Esophagus squamous epithelium (tissue), 5 donors: ENCODE measurements around the gene AP3D1. TPM values are rescaled to one million over a fixed set of nuclear protein-coding genes. Genes with fewer than 3 reads are reported as not detected.

Experiments used
- DNase-seq: peaks from one replicate; lab custom pipeline; 2025; lab: John Stamatoyannopoulos, UW
- H3K27ac ChIP-seq, 4 donors: fragments of 200-600 bp; sonication (generic); one replicate each; pipeline ENCODE4 v1.5.1; 2016 to 2019; ENCODE audit warnings: mild to moderate bottlenecking in 1 of 4
- H3K27me3 ChIP-seq, 4 donors: fragments of 200-600 bp; sonication (generic); 1 replicate in 3 of 4; 2 replicates in 1 of 4; pipeline versions ENCODE4 v1.5.1 to v1.6.0; 2017 to 2021; ENCODE audit warnings: antibody characterized with exemption in 1 of 4
- H3K36me3 ChIP-seq, 3 donors: fragments of 200-600 bp; sonication (generic); one replicate each; pipeline ENCODE4 v1.5.1; 2016 to 2019
- H3K4me1 ChIP-seq, 3 donors: fragments of 200-600 bp; sonication (generic); one replicate each; pipeline ENCODE4 v1.5.1; 2017 to 2019
- H3K4me3 ChIP-seq, 4 donors: fragments of 200-600 bp; sonication (generic); 1 replicate in 3 of 4; 2 replicates in 1 of 4; pipeline ENCODE4 v1.5.1; 2016 to 2019; ENCODE audit warnings: mild to moderate bottlenecking in 2 of 4, moderate library complexity in 1 of 4
- H3K9me3 ChIP-seq, 3 donors: fragments of 200-600 bp; sonication (generic); one replicate each; pipeline ENCODE4 v1.5.1; 2016 to 2019
- POLR2A ChIP-seq, 4 donors: fragments of 450-650 bp; IDR thresholded peaks; one replicate each; pipeline ENCODE4 v1.6.1; 2017; ENCODE audit warnings: antibody characterized with exemption in 4 of 4, mild to moderate bottlenecking in 4 of 4, moderate library complexity in 3 of 4
- WGBS, 2 donors: methylation state at CpG; one replicate each; pipeline ENCODE4 v1.1.5; 2018; 5-methylcytosine and 5-hydroxymethylcytosine counted together
- intact Hi-C: fragments of 100-400 bp; cut with DNase I; formaldehyde crosslinking; loops from one replicate; pipeline ENCODE4 v1.15.0; 2022
- total RNA-seq, 4 donors: library from RNA; depleted of rRNA; stranded (reverse); fragments of >200 nt; gene quantifications; one replicate each; pipeline ENCODE4 v1.1.0, GENCODE V29; 2016
- TF ChIP-seq, protein P1 (sequence below), 6 experiments: fragments of 450-650 bp in 4 of 6; fragments of 200-600 bp in 2 of 6; sonication (generic) in 2 of 6; IDR thresholded peaks; one replicate each; pipeline ENCODE4 v1.5.1; 2016 to 2019; ENCODE audit warnings: antibody characterized with exemption in 6 of 6, mild to moderate bottlenecking in 4 of 6, moderate library complexity in 4 of 6
- donor health status: DM: yes; HTN: yes; CAD: no.

AP3D1 gene
- total RNA-seq, 4 donors from 2014 or later: 47.7 to 99.9 (median 71.8) TPM

DNA sequence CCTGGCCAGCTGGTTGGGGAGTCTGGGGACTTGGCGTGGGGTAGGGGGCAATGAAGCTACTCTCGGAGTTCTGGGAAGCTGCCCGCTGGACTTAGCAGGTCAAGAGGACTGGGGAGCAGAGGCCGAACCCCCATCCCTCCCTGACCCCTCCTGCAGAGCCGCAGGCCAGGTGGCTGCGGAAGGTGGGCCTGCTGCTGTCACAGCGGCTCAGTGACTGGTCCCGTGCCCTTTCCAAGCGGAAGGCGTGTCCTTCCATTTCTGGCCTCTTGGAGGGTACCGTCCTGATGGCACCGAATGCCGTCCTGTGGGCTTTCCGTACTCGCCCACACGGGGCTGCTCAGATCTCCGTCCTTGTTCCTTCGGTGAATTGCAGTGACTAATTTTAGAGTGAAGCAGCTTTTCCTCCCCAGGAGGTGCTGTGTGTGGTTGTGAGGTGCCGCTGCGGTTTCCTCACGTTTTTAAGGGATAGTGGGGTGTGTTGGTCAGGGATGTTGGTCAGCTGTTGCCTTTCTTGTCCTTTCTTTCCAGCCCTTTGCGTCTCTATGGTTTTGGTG, 33.1 kb upstream of the AP3D1 start:
- Histone ChIP-seq H3K4me1 (peaks cover 13 to 62% (median 21%) of the 10 kb centered on the region in 3 donors), H3K4me3 (no peak overlapping the region), H3K36me3 (peaks cover 5 to 95% (median 11%) of the 10 kb centered on the region in 3 donors), H3K9me3 (no peaks in the 10 kb centered on the region), H3K27ac (no peak overlapping the region), H3K27me3 (no peaks in the 10 kb centered on the region)
- DNase-seq: no peak
- TF ChIP-seq, protein P1, sequence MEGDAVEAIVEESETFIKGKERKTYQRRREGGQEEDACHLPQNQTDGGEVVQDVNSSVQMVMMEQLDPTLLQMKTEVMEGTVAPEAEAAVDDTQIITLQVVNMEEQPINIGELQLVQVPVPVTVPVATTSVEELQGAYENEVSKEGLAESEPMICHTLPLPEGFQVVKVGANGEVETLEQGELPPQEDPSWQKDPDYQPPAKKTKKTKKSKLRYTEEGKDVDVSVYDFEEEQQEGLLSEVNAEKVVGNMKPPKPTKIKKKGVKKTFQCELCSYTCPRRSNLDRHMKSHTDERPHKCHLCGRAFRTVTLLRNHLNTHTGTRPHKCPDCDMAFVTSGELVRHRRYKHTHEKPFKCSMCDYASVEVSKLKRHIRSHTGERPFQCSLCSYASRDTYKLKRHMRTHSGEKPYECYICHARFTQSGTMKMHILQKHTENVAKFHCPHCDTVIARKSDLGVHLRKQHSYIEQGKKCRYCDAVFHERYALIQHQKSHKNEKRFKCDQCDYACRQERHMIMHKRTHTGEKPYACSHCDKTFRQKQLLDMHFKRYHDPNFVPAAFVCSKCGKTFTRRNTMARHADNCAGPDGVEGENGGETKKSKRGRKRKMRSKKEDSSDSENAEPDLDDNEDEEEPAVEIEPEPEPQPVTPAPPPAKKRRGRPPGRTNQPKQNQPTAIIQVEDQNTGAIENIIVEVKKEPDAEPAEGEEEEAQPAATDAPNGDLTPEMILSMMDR (IDR thresholded peaks at IDR 0.05): no peak
- no peak for TF ChIP-seq POLR2A (IDR thresholded peaks at IDR 0.05)
- 87 to 96% methylated on average over 18 of the region's 22 CpGs for WGBS, 2 donors
- intact Hi-C loops: no loop called here

DNA sequence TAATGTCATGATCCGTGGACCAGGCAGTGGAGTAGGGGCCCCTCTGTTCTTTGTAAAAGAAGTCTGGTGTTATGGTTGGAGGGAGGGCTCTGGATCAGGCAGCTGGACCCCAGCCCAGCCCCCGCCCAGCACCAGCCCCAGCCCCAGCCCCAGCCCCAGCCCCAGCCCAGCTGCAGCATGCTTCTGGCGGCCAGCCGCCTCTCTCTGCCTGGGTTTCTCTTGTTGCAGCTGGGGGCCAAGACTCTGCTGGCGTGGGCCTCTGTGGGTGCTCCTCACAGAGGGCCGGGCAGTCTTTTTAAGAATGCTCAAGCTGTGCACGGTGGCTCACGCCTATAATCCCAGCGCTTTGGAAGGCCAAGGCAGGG, 30.2 kb upstream of the AP3D1 start:
- intact Hi-C loops: no loop called here
- H3K4me1 ChIP-seq: peaks cover 6 to 59% (median 14%) of the 10 kb centered on the region in 3 donors
- no peaks in the 10 kb centered on the region for H3K9me3 ChIP-seq
- peaks cover 2 to 76% (median 7%) of the 10 kb centered on the region in 3 donors for H3K36me3 ChIP-seq
- no peak overlapping the region for H3K4me3 ChIP-seq
- DNase-seq: no peak
- TF ChIP-seq POLR2A (IDR thresholded peaks at IDR 0.05): no peak
- TF ChIP-seq, protein P1 (IDR thresholded peaks at IDR 0.05): no peak
- 40% methylated on average over 1 of the region's 9 CpGs; no CpG with 5 or more reads in 1 of the 2 donors for WGBS, 2 donors
- no peaks in the 10 kb centered on the region for H3K27me3 ChIP-seq
- H3K27ac ChIP-seq: no peak overlapping the region

DNA sequence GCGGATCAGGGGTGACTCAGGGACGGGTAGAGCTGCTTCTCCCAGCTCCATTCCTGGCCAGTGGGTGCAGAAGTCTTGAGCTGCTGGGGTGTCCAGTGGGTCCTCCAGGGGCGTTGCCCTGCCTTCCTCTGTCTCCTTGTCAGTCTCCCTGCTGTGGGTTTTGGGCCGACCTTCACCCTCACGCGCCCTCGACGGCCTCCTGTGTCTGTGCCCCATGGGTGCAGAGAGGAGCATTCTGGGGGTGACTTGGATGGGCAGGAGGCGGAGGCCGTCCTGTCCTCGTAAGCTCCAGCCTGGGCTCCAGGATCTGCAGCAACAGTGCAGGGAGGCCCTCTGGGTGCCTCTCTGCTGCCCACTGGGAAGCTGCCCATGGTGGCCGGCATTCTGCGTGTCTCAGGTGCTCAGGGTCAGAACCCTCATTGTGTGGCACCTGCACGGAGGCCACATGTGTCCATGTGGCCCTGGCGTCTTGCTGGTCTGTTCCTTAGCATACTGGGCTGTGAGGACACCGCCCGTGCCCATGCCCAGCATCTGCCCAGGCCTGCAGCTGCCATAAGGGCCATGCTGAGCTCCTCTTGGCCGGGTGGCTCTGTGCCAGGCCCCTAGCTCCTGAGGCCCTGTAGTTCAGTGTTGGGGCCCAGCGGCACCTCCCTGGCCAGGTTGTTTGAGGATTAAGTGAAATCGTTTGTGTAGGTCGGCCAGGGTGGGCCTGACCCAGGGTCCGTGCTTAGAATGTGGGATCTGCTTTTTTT, 29.7 kb upstream of the AP3D1 start:
- Histone ChIP-seq H3K4me1 (peaks cover under 1 to 59% (median 14%) of the 10 kb centered on the region in 3 donors), H3K4me3 (no peak overlapping the region), H3K36me3 (peaks cover 0 to 73% (median 7%) of the 10 kb centered on the region in 3 donors), H3K27ac (no peak overlapping the region), H3K9me3 (no peaks in the 10 kb centered on the region), H3K27me3 (no peaks in the 10 kb centered on the region)
- 33 to 86% methylated on average over 2 to 14 of the region's 22 CpGs for WGBS, 2 donors
- DNase-seq: no peak
- intact Hi-C loops: no loop called here
- TF ChIP-seq, protein P1 (IDR thresholded peaks at IDR 0.05): no peak
- no peak for TF ChIP-seq POLR2A (IDR thresholded peaks at IDR 0.05)

DNA sequence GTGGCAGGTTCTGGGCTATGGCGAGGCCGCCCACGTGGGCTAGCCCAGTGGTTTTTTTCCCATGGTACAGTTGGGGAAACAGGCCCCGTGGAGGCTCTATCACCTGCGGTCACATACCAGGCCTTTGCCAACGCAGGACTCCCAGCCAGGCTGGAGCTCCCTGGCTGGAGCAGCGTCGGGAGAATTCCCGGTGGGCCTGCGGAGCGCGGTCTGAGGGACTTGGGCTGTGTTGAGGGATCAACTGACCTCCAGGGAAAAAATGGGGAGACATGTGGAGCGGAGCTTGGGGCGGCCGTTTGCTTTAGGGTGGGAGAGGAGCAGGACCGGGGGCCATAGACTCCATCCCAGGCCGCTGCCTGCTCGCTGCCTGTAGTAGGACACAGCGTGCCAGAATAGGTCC, 28.7 kb upstream of the AP3D1 start:
- H3K9me3 ChIP-seq: no peaks in the 10 kb centered on the region
- no peaks in the 10 kb centered on the region for H3K27me3 ChIP-seq
- H3K4me3 ChIP-seq: no peak overlapping the region
- DNase-seq: no peak
- TF ChIP-seq, protein P1 (IDR thresholded peaks at IDR 0.05): no peak
- TF ChIP-seq POLR2A (IDR thresholded peaks at IDR 0.05): no peak
- 89 to 93% methylated on average over 5 to 11 of the region's 19 CpGs for WGBS, 2 donors
- intact Hi-C loops: no loop called here
- H3K36me3 ChIP-seq: peaks cover 0 to 64% (median 7%) of the 10 kb centered on the region in 3 donors
- H3K4me1 ChIP-seq: peaks cover 6 to 59% (median 19%) of the 10 kb centered on the region in 3 donors
- H3K27ac ChIP-seq: no peak overlapping the region

DNA sequence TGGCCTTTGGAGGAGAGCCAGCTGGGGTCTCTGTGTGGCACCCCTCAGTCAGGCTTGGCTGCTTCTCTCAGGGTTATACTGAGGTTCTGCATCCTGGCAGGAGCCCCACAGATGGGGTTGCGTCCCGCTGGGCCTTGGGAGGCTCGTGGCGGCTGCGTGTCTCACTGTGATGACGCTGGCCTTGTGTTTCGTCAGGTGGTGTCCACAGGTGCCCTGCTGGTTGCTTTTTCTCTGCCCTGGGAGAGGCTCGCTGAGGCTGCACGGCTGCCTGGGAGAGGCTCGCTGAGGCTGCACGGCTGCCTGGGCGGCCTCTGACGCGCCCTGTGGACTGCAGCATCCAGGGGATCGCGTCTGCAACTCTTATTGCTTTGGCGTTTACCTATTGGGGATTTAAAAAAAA, 27.7 kb upstream of the AP3D1 start:
- Histone ChIP-seq H3K36me3 (peaks cover 0 to 55% (median 7%) of the 10 kb centered on the region in 3 donors), H3K27me3 (no peaks in the 10 kb centered on the region), H3K4me1 (peaks cover 6 to 57% (median 19%) of the 10 kb centered on the region in 3 donors), H3K4me3 (no peak overlapping the region), H3K9me3 (no peaks in the 10 kb centered on the region), H3K27ac (no peak overlapping the region)
- TF ChIP-seq, protein P1 (IDR thresholded peaks at IDR 0.05): no peak
- no peak for TF ChIP-seq POLR2A (IDR thresholded peaks at IDR 0.05)
- 93% methylated on average over 9 of the region's 17 CpGs; no CpG with 5 or more reads in 1 of the 2 donors for WGBS, 2 donors
- DNase-seq: no peak
- intact Hi-C loops: no loop called here
